ENCODE results near the gene NANOS2.

NANOS2 gene

GRCh38 chr19:45939792-45940514, 25.4 kb upstream of the NANOS2 start:
- H3K4me3 ChIP-seq (ENCODE audit: low read depth, low read length): no peak overlapping the region
- no peak for TF ChIP-seq CTCF (conservative IDR thresholded peaks at IDR 0.05; ENCODE audit: low read depth, low read length)
- DNase-seq (ENCODE audit: low read depth): no peak

GRCh38 chr19:45938733-45939319, 24.2 kb upstream of the NANOS2 start:
- no peak overlapping the region for H3K4me3 ChIP-seq (ENCODE audit: low read depth, low read length)
- no peak for TF ChIP-seq CTCF (conservative IDR thresholded peaks at IDR 0.05; ENCODE audit: low read depth, low read length)
- no peak for DNase-seq (ENCODE audit: low read depth)

- TF ChIP-seq CTCF (conservative IDR thresholded peaks at IDR 0.05; ENCODE audit: low read depth, low read length): no peak
- no peak for DNase-seq (ENCODE audit: low read depth)
- H3K4me3 ChIP-seq (ENCODE audit: low read depth, low read length): no peak overlapping the region
Observed at GRCh38 chr19:45935267-45935666, 20.7 kb upstream of the NANOS2 start.

GRCh38 chr19:45934551-45935230, 20.1 kb upstream of the NANOS2 start:
- no peak for TF ChIP-seq CTCF (conservative IDR thresholded peaks at IDR 0.05; ENCODE audit: low read depth, low read length)
- DNase-seq (ENCODE audit: low read depth): no peak
- H3K4me3 ChIP-seq (ENCODE audit: low read depth, low read length): no peak overlapping the region

- no peak for DNase-seq (ENCODE audit: low read depth)
- no peak overlapping the region for H3K4me3 ChIP-seq (ENCODE audit: low read depth, low read length)
- TF ChIP-seq CTCF (conservative IDR thresholded peaks at IDR 0.05; ENCODE audit: low read depth, low read length): no peak
Observed at GRCh38 chr19:45933759-45934158, 19.2 kb upstream of the NANOS2 start.

- H3K4me3 ChIP-seq (ENCODE audit: low read depth, low read length): no peak overlapping the region
- no peak for DNase-seq (ENCODE audit: low read depth)
- TF ChIP-seq CTCF (conservative IDR thresholded peaks at IDR 0.05; ENCODE audit: low read depth, low read length): peak; percentile 8
Observed at GRCh38 chr19:45931055-45931454, 16.5 kb upstream of the NANOS2 start.

Data from choroid plexus epithelial cell (primary cell).